Keratinocyte (primary cell): ENCODE data around the gene ITGA3. TPM values are rescaled to one million over a fixed set of nuclear protein-coding genes. Genes with fewer than 3 reads are reported as not detected.

Experiments
- DNase-seq: peaks from one replicate; pipeline ENCODE4 v3.0.0-alpha.2; 2011; ENCODE audit warnings: low read depth, missing footprints, low spot score
- FAIRE-seq: peaks from 2 replicates; lab custom pipeline; 2011; peaks lifted over from hg19 to GRCh38; lab: Jason Lieb, UNC
- H2AFZ ChIP-seq: 2 replicates; pipeline ENCODE4 v1.6.0; 2012; ENCODE audit warnings: low read length, control low read depth, inconsistent platforms; ENCODE audit not compliant: control insufficient read depth
- H3K27ac ChIP-seq: 2 replicates; pipeline ENCODE4 v1.5.1; 2011; ENCODE audit warnings: low read length; ENCODE audit not compliant: control insufficient read depth, insufficient read depth
- H3K27me3 ChIP-seq: 3 replicates; pipeline ENCODE4 v1.6.0; 2011; ENCODE audit warnings: low read length; ENCODE audit not compliant: control insufficient read depth, insufficient read depth; ENCODE audit errors: extremely low read depth
- H3K36me3 ChIP-seq, 2 experiments: 2 replicates in 1 of 2; 3 replicates in 1 of 2; pipeline ENCODE4 v1.5.1; 2011; ENCODE audit warnings: low read length in 2 of 2, mild to moderate bottlenecking in 1 of 2; ENCODE audit not compliant: control insufficient read depth in 2 of 2, insufficient read depth in 2 of 2; ENCODE audit errors: extremely low read depth in 1 of 2
- H3K4me1 ChIP-seq: 3 replicates; pipeline ENCODE4 v1.5.1; 2011; ENCODE audit warnings: low read length; ENCODE audit not compliant: control insufficient read depth, insufficient read depth; ENCODE audit errors: extremely low read depth
- H3K4me2 ChIP-seq: 3 replicates; pipeline ENCODE4 v1.6.0; 2011; ENCODE audit warnings: low read depth, low read length; ENCODE audit not compliant: control insufficient read depth, insufficient read depth; ENCODE audit errors: extremely low read depth
- H3K4me3 ChIP-seq, 3 experiments: fragments of 200-600 bp in 1 of 3; sonication (generic) in 1 of 3; 2 replicates in 2 of 3; 3 replicates in 1 of 3; pipeline ENCODE4 v1.5.1; 2011 to 2016; ENCODE audit warnings: low read length in 3 of 3, mild to moderate bottlenecking in 3 of 3, control low read depth in 2 of 3, inconsistent platforms in 1 of 3, low read depth in 1 of 3, mixed read lengths in 1 of 3, mixed run types in 1 of 3, moderate library complexity in 1 of 3; ENCODE audit not compliant: control insufficient read depth in 2 of 3, insufficient read depth in 2 of 3; ENCODE audit errors: extremely low read depth in 1 of 3
- H3K79me2 ChIP-seq: 2 replicates; pipeline ENCODE4 v1.6.0; 2012; ENCODE audit warnings: low read length; ENCODE audit not compliant: control insufficient read depth, insufficient read depth
- H3K9ac ChIP-seq: 3 replicates; pipeline ENCODE4 v1.6.0; 2011; ENCODE audit warnings: low read length; ENCODE audit not compliant: control insufficient read depth, insufficient read depth; ENCODE audit errors: extremely low read depth
- H3K9me1 ChIP-seq: 3 replicates; pipeline ENCODE4 v1.6.0; 2011; ENCODE audit warnings: low read length; ENCODE audit not compliant: control insufficient read depth, insufficient read depth; ENCODE audit errors: extremely low read depth
- H3K9me3 ChIP-seq: 2 replicates; pipeline ENCODE4 v1.5.1; 2012; ENCODE audit warnings: low read depth, low read length; ENCODE audit not compliant: control insufficient read depth
- H4K20me1 ChIP-seq: 3 replicates; pipeline ENCODE4 v1.6.0; 2011; ENCODE audit warnings: low read length; ENCODE audit not compliant: control insufficient read depth, insufficient read depth; ENCODE audit errors: extremely low read depth
- CTCF ChIP-seq, 3 experiments: IDR thresholded peaks in 1 of 3; conservative IDR thresholded peaks in 1 of 3; optimal IDR thresholded peaks in 1 of 3; 2 replicates in 2 of 3; 3 replicates in 1 of 3; pipeline versions ENCODE3 to v1.5.1; 2011; ENCODE audit warnings: low read length in 3 of 3, mild to moderate bottlenecking in 3 of 3, moderate library complexity in 2 of 3, control low read depth in 1 of 3, inconsistent platforms in 1 of 3; ENCODE audit not compliant: insufficient read depth in 2 of 3; ENCODE audit errors: extremely low read depth in 1 of 3
- EZH2 ChIP-seq: IDR thresholded peaks from one replicate; pipeline ENCODE4 v1.6.1; 2012; ENCODE audit warnings: inconsistent platforms, mild to moderate bottlenecking, low read length, moderate library complexity
- dilution Hi-C: fragments of 300-500 bp; cut with MboI; formaldehyde crosslinking; loops from one replicate; pipeline ENCODE4 v1.7.0; 2020; ENCODE audit warnings: low sequenced_read_pairs; ENCODE audit not compliant: extremely low pct_ligation_motif_present
- polyA plus RNA-seq, 5 experiments: library from polyadenylated mRNA; depleted of rRNA in 3 of 5; stranded (reverse) in 3 of 5; stranded (forward) in 1 of 5; unstranded in 1 of 5; fragments of >200 nt; gene quantifications; 1 replicate in 1 of 5; 2 replicates in 3 of 5; 3 replicates in 1 of 5; pipeline versions ENCODE4 v1.2.1 to v1.2.3, GENCODE V29; 2011 to 2012; ENCODE audit warnings: missing spikeins in 2 of 5, low read depth in 1 of 5, low replicate concordance in 1 of 5

Gene ITGA3
- polyA plus RNA-seq, 1 donor (not counting 4 experiments of a cell fraction or from before 2014, with no cell fraction given): 427 TPM

- Histone ChIP-seq H3K9me1 (no peaks in the 10 kb centered on the region), H3K36me3 (peaks cover 21 to 67% of the 10 kb centered on the region in 2 experiments), H3K79me2 (peaks cover 86% of the 10 kb centered on the region), H4K20me1 (peaks cover 4% of the 10 kb centered on the region), H3K9me3 (no peaks in the 10 kb centered on the region), H3K4me1 (peaks cover 68% of the 10 kb centered on the region), H3K4me2 (peak overlapping the region; percentile 90), H3K27me3 (no peaks in the 10 kb centered on the region), H3K9ac (peak overlapping the region; percentile 70), H2AFZ (no peak overlapping the region), H3K4me3 (peak overlapping the region; percentile 1 to 47 (median 41)), H3K27ac (peak overlapping the region; percentile 95)
- TF ChIP-seq CTCF (optimal IDR thresholded peaks at IDR 0.05 in 1 of 3, IDR thresholded peaks at IDR 0.05 in 1 of 3, conservative IDR thresholded peaks at IDR 0.05 in 1 of 3; ENCODE audit: extremely low read depth in 1 of 3, insufficient read depth in 2 of 3, low read length in 3 of 3) (no peak), EZH2 (no peak)
- peak; percentile 96 for FAIRE-seq
- DNase-seq: peak; percentile 100
- dilution Hi-C loops: no loop called here
Observed at GRCh38 chr17:50062293-50063243, 6.7 kb downstream of the ITGA3 start.

DNA sequence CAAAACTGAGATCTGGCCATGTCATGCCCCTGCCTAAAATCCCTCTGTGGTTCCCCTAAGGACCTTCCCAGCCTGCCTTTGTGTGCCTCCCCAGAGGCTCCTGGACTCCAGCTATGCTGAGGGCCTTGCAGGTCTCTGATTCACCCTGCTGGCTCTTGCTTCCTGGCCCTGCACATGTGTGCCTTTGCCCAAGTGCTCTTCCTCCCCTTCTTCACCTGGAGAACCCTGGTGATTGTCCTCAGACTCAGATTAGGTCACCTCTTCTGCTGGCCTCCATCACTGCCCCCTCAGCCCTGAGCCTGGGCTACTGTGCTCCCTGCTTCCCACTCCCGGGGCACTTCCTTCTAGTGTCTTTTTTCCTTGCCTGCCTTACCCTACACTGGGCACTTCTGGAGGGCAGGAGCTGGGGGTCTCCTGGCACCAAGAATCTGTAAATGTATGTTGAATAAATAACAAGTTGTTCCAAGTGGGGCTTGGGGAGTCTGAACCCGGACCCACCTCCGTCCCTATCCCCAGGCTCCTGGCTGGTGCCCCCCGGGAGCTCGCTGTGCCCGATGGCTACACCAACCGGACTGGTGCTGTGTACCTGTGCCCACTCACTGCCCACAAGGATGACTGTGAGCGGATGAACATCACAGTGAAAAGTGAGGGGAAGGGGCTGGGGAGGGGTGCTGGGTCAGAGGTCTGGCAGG is 7.8 kb downstream of the ITGA3 start:
- Histone ChIP-seq H2AFZ (no peak overlapping the region), H4K20me1 (peaks cover 11% of the 10 kb centered on the region), H3K4me1 (peaks cover 65% of the 10 kb centered on the region), H3K4me2 (peak overlapping the region; percentile 90), H3K36me3 (peaks cover 16 to 64% of the 10 kb centered on the region in 2 experiments), H3K27ac (peak overlapping the region; percentile 95), H3K9ac (peak overlapping the region; percentile 70), H3K9me1 (no peaks in the 10 kb centered on the region), H3K4me3 (peak overlapping the region in 2 of 3 experiments; percentile 41 to 47), H3K9me3 (no peaks in the 10 kb centered on the region), H3K27me3 (no peaks in the 10 kb centered on the region), H3K79me2 (peaks cover 84% of the 10 kb centered on the region)
- TF ChIP-seq CTCF (optimal IDR thresholded peaks at IDR 0.05 in 1 of 3, IDR thresholded peaks at IDR 0.05 in 1 of 3, conservative IDR thresholded peaks at IDR 0.05 in 1 of 3; ENCODE audit: extremely low read depth in 1 of 3, insufficient read depth in 2 of 3, low read length in 3 of 3) (no peak), EZH2 (no peak)
- dilution Hi-C loops: no loop called here
- FAIRE-seq: peak; percentile 55
- DNase-seq: no peak
